K562 (cell line): ENCODE results near the gene PITPNM1. TPM values are rescaled to one million over a fixed set of nuclear protein-coding genes. Genes with fewer than 3 reads are reported as not detected.
A peak's percentile ranks its signal among the peaks of the same experiment; 100 is the strongest.

Source experiments
- E2F6 ChIP-seq, 2 experiments: IDR thresholded peaks; 2 replicates each; pipeline ENCODE4 v1.6.1; 2011; ENCODE audit warnings: borderline replicate concordance in 1 of 2, control low read depth in 1 of 2, low read depth in 1 of 2, low read length in 1 of 2, mild to moderate bottlenecking in 1 of 2, mixed read lengths in 1 of 2, moderate library complexity in 1 of 2; ENCODE audit not compliant: insufficient read depth in 1 of 2, insufficient read length in 1 of 2, poor library complexity in 1 of 2, severe bottlenecking in 1 of 2; ENCODE audit errors: extremely low read depth in 1 of 2
- KLF1 ChIP-seq: fragments of 450-650 bp; IDR thresholded peaks from 2 replicates; pipeline ENCODE4 v1.6.1; 2016; ENCODE audit warnings: missing genetic modification characterization, missing compliant biosample characterization
- POLR2B ChIP-seq: fragments of 450-650 bp; IDR thresholded peaks from 2 replicates; pipeline ENCODE4 v1.6.1; 2018; ENCODE audit warnings: low read depth; ENCODE audit not compliant: partially characterized antibody
- POLR2H ChIP-seq: IDR thresholded peaks from 2 replicates; pipeline ENCODE4 v1.6.1; 2016; ENCODE audit warnings: missing genetic modification characterization, low read depth, mild to moderate bottlenecking, control low read depth, missing compliant biosample characterization, moderate library complexity
- ZBTB11 ChIP-seq, 3 experiments: fragments of 200-800 bp in 1 of 3; fragments of 250-450 bp in 1 of 3; fragments of 450-650 bp in 1 of 3; sonication (Bioruptor Pico) in 1 of 3; sonication (Bioruptor generic) in 1 of 3; formaldehyde crosslinking in 1 of 3; IDR thresholded peaks; 2 replicates each; pipeline versions ENCODE4 v1.6.1 to v1.8.0; 2016 to 2022; ENCODE audit warnings: mild to moderate bottlenecking in 2 of 3, missing genetic modification characterization in 2 of 3, missing compliant biosample characterization in 1 of 3, moderate library complexity in 1 of 3
- ZNF165 ChIP-seq: fragments of 250-450 bp; sonication (Bioruptor Pico); IDR thresholded peaks from 2 replicates; pipeline ENCODE4 v1.4.0; 2020; ENCODE audit warnings: borderline replicate concordance
- ZNF174 ChIP-seq: fragments of 250-450 bp; sonication (Bioruptor Pico); IDR thresholded peaks from 2 replicates; pipeline ENCODE4 v1.4.0; 2020; ENCODE audit warnings: mild to moderate bottlenecking
- polyA plus RNA-seq, 8 experiments: library from polyadenylated mRNA; depleted of rRNA in 4 of 8; stranded (reverse) in 5 of 8; unstranded in 3 of 8; fragments of >200 nt; fragmentation: Nextera tagmentation in 2 of 8; fragmentation: Illumina TruSeq in 1 of 8; extraction: Ambion mirVana in 2 of 8; extraction: Trizol in 1 of 8; gene quantifications; 2 replicates each; pipeline versions ENCODE4 v1.2.1 to v1.2.3, GENCODE V29; 2011 to 2014; ENCODE audit warnings: inconsistent platforms in 1 of 8, missing spikeins in 1 of 8
- total RNA-seq, 7 experiments: library from RNA; depleted of rRNA in 6 of 7; stranded (reverse); fragments of >200 nt in 6 of 7; fragmentation: Illumina TruSeq in 2 of 7; extraction: Trizol in 2 of 7; gene quantifications; 2 replicates each; pipeline versions ENCODE4 v1.2.1 to v1.2.3, GENCODE V29; 2011 to 2021; ENCODE audit warnings: low replicate concordance in 1 of 7
- TF ChIP-seq, protein P1 (sequence below): fragments of 450-650 bp; IDR thresholded peaks from 2 replicates; pipeline ENCODE4 v1.6.1; 2016; ENCODE audit warnings: low read depth
- TF ChIP-seq, protein P2 (sequence below): fragments of 450-650 bp; formaldehyde crosslinking; IDR thresholded peaks from 2 replicates; pipeline ENCODE4 v1.4.0; 2020; ENCODE audit warnings: mild to moderate bottlenecking, mixed read lengths

The PITPNM1 gene
- total and polyA plus RNA-seq, 9 of the 15 experiments (the other 6 are each of a cell fraction or from before 2014, with no cell fraction given) = 0.11 to 53.7 (median 16.0) TPM

- TF ChIP-seq, protein P1, sequence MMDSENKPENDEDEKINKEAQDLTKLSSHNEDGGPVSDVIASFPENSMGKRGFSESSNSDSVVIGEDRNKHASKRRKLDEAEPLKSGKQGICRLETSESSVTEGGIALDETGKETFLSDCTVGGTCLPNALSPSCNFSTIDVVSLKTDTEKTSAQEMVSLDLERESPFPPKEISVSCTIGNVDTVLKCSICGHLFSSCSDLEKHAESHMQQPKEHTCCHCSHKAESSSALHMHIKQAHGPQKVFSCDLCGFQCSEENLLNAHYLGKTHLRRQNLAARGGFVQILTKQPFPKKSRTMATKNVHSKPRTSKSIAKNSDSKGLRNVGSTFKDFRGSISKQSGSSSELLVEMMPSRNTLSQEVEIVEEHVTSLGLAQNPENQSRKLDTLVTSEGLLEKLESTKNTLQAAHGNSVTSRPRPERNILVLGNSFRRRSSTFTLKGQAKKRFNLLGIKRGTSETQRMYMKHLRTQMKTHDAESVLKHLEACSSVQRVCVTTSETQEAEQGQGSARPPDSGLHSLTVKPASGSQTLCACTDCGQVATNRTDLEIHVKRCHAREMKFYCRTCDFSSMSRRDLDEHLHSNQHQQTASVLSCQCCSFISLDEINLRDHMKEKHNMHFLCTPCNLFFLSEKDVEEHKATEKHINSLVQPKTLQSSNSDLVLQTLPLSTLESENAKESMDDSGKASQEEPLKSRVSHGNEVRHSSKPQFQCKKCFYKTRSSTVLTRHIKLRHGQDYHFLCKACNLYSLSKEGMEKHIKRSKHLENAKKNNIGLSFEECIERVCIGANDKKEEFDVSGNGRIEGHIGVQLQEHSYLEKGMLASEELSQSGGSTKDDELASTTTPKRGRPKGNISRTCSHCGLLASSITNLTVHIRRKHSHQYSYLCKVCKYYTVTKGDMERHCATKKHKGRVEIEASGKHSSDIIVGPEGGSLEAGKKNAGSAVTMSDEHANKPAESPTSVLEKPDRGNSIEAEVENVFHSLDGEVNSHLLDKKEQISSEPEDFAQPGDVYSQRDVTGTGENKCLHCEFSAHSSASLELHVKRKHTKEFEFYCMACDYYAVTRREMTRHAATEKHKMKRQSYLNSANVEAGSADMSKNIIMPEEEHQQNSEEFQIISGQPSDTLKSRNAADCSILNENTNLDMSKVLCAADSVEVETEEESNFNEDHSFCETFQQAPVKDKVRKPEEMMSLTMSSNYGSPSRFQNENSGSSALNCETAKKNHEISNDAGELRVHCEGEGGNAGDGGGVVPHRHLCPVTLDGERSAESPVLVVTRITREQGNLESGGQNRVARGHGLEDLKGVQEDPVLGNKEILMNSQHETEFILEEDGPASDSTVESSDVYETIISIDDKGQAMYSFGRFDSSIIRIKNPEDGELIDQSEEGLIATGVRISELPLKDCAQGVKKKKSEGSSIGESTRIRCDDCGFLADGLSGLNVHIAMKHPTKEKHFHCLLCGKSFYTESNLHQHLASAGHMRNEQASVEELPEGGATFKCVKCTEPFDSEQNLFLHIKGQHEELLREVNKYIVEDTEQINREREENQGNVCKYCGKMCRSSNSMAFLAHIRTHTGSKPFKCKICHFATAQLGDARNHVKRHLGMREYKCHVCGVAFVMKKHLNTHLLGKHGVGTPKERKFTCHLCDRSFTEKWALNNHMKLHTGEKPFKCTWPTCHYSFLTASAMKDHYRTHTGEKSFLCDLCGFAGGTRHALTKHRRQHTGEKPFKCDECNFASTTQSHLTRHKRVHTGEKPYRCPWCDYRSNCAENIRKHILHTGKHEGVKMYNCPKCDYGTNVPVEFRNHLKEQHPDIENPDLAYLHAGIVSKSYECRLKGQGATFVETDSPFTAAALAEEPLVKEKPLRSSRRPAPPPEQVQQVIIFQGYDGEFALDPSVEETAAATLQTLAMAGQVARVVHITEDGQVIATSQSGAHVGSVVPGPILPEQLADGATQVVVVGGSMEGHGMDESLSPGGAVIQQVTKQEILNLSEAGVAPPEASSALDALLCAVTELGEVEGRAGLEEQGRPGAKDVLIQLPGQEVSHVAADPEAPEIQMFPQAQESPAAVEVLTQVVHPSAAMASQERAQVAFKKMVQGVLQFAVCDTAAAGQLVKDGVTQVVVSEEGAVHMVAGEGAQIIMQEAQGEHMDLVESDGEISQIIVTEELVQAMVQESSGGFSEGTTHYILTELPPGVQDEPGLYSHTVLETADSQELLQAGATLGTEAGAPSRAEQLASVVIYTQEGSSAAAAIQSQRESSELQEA = 0 out of 2 replicates have a peak, but pooled peaks have one; percentile 26
- peak; percentile 14 to 52 for TF ChIP-seq E2F6 (IDR thresholded peaks at IDR 0.05; ENCODE audit: borderline replicate concordance in 1 of 2, extremely low read depth in 1 of 2, insufficient read depth in 1 of 2, insufficient read length in 1 of 2, low read depth in 1 of 2, low read length in 1 of 2, poor library complexity in 1 of 2, severe bottlenecking in 1 of 2)
- peak in 2 of 3 experiments; percentile 21 to 34; a peak in 1 of 6 replicates for TF ChIP-seq ZBTB11 (CRISPR knock-in tag; IDR thresholded peaks at IDR 0.05)
- 0 out of 2 replicates have a peak, but pooled peaks have one; percentile 53 for TF ChIP-seq ZNF165 (CRISPR knock-in tag)
- TF ChIP-seq ZNF174 (CRISPR knock-in tag) = no peak
- peak; percentile 64 for TF ChIP-seq POLR2B
- peak; percentile 53; the same call in 1 of the 2 replicates for TF ChIP-seq KLF1 (tag)
- TF ChIP-seq, protein P2, sequence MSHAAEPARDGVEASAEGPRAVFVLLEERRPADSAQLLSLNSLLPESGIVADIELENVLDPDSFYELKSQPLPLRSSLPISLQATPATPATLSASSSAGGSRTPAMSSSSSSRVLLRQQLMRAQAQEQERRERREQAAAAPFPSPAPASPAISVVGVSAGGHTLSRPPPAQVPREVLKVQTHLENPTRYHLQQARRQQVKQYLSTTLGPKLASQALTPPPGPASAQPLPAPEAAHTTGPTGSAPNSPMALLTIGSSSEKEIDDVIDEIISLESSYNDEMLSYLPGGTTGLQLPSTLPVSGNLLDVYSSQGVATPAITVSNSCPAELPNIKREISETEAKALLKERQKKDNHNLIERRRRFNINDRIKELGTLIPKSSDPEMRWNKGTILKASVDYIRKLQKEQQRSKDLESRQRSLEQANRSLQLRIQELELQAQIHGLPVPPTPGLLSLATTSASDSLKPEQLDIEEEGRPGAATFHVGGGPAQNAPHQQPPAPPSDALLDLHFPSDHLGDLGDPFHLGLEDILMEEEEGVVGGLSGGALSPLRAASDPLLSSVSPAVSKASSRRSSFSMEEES (CRISPR knock-in tag) = no peak
- TF ChIP-seq POLR2H (tag) = peak; percentile 46; the same call in 1 of the 2 replicates
Observed at GRCh38 chr11:67463680-67464410, 41.3 kb downstream of the PITPNM1 start (continued).
